Calu3 (cell line): ENCODE results near the gene SERPINA4. TPM values are rescaled to one million over a fixed set of nuclear protein-coding genes. Genes with fewer than 3 reads are reported as not detected.

Experiments
- BruUV-seq: library from RNA; stranded (reverse); fragments of 400-500 nt; replicated peaks from 2 replicates; lab custom pipeline; 2021; lab: Mats Ljungman, UMichigan
- CTCF ChIA-PET: fragments of 300-600 bp; sonication (Branson Sonifier 250); formaldehyde crosslinking; loops from one replicate; lab custom pipeline; 2022; ENCODE audit warnings: antibody characterized with exemption; lab: Charles Lee
- DNase-seq: peaks from one replicate; pipeline ENCODE4 v3.0.0; 2022
- H3K27ac Mint-ChIP-seq: one replicate; pipeline ENCODE4 v1.8.0; 2022; ENCODE audit warnings: mixed read lengths; ENCODE audit not compliant: unreplicated experiment
- H3K27me3 Mint-ChIP-seq: one replicate; pipeline ENCODE4 v1.8.0; 2022; ENCODE audit warnings: mixed read lengths; ENCODE audit not compliant: unreplicated experiment
- H3K36me3 Mint-ChIP-seq: one replicate; pipeline ENCODE4 v1.8.0; 2022; ENCODE audit warnings: mild to moderate bottlenecking, moderate library complexity, mixed read lengths; ENCODE audit not compliant: insufficient read depth, unreplicated experiment
- H3K4me1 Mint-ChIP-seq: one replicate; pipeline ENCODE4 v1.8.0; 2022; ENCODE audit warnings: mild to moderate bottlenecking, low read depth, mixed read lengths; ENCODE audit not compliant: unreplicated experiment
- H3K4me3 Mint-ChIP-seq: one replicate; pipeline ENCODE4 v1.8.0; 2022; ENCODE audit warnings: mild to moderate bottlenecking, low read depth, moderate library complexity, mixed read lengths; ENCODE audit not compliant: unreplicated experiment
- H3K9me3 Mint-ChIP-seq: one replicate; pipeline ENCODE4 v1.8.0; 2022; ENCODE audit warnings: low read depth, mixed read lengths; ENCODE audit not compliant: unreplicated experiment
- CTCF ChIP-seq: fragments of 200-600 bp; IDR thresholded peaks from one replicate; pipeline ENCODE4 v1.8.0; 2022; ENCODE audit warnings: antibody characterized with exemption; ENCODE audit not compliant: unreplicated experiment
- intact Hi-C: fragments of 100-400 bp; cut with micrococcal nuclease; formaldehyde crosslinking; loops from one replicate; pipeline ENCODE4 v1.10.0; 2022; ENCODE audit not compliant: unreplicated experiment
- total RNA-seq: library from RNA; stranded (reverse); gene quantifications from 2 replicates; pipeline ENCODE4 v1.2.3, GENCODE V29; 2022

The SERPINA4 gene
- total RNA-seq, 1 experiment from 2014 or later = 9.8 TPM

- Mint-ChIP-seq H3K27me3 (no peaks in the 10 kb centered on the region), H3K4me1 (peaks cover 16% of the 10 kb centered on the region), H3K4me3 (no peak overlapping the region), H3K27ac (no peak overlapping the region), H3K36me3 (no peaks in the 10 kb centered on the region), H3K9me3 (peaks cover 10% of the 10 kb centered on the region)
- CTCF ChIA-PET = interaction anchor here (0.6 kb wide), 1 partner anchor 48 kb away, joined by 4 read pairs; no protein-coding TSS in a partner anchor
- no TSS peak for BruUV-seq
- intact Hi-C loops = no loop called here
- TF ChIP-seq CTCF = no peak
- DNase-seq = no peak
Observed at GRCh38 chr14:94543449-94544124, 17.7 kb upstream of the SERPINA4 start.

- Mint-ChIP-seq H3K4me1 (peaks cover 16% of the 10 kb centered on the region), H3K27ac (no peak overlapping the region), H3K36me3 (peaks cover 9% of the 10 kb centered on the region), H3K27me3 (no peaks in the 10 kb centered on the region), H3K9me3 (peaks cover 10% of the 10 kb centered on the region), H3K4me3 (no peak overlapping the region)
- no TSS peak for BruUV-seq
- CTCF ChIA-PET = no interaction called here
- intact Hi-C loops = no loop called here
- TF ChIP-seq CTCF = no peak
- no peak for DNase-seq
Observed at GRCh38 chr14:94544726-94545125, 16.5 kb upstream of the SERPINA4 start.

GRCh38 chr14:94545131-94545841, 16.0 kb upstream of the SERPINA4 start:
- CTCF ChIA-PET = no interaction called here
- Mint-ChIP-seq H3K9me3 (peaks cover 10% of the 10 kb centered on the region), H3K36me3 (peaks cover 10% of the 10 kb centered on the region), H3K4me3 (no peak overlapping the region), H3K27ac (no peak overlapping the region), H3K4me1 (peaks cover 16% of the 10 kb centered on the region), H3K27me3 (no peaks in the 10 kb centered on the region)
- intact Hi-C loops = no loop called here
- no peak for DNase-seq
- no peak for TF ChIP-seq CTCF
- no TSS peak for BruUV-seq

GRCh38 chr14:94547151-94547680, 14.0 kb upstream of the SERPINA4 start:
- Mint-ChIP-seq H3K27me3 (no peaks in the 10 kb centered on the region), H3K9me3 (peaks cover 10% of the 10 kb centered on the region), H3K36me3 (peaks cover 10% of the 10 kb centered on the region), H3K4me1 (peaks cover 6% of the 10 kb centered on the region), H3K27ac (no peak overlapping the region), H3K4me3 (no peak overlapping the region)
- CTCF ChIA-PET = no interaction called here
- intact Hi-C loops = no loop called here
- no peak for TF ChIP-seq CTCF
- DNase-seq = no peak
- BruUV-seq = no TSS peak
